AG04450 (cell line): ENCODE measurements around the gene VEZT. TPM values are rescaled to one million over a fixed set of nuclear protein-coding genes. Genes with fewer than 3 reads are reported as not detected.

Source experiments
- CTCF ChIA-PET: fragments of 300-600, 350-600 bp; formaldehyde crosslinking; extraction: SDS; loops from one replicate; lab custom pipeline; 2022; ENCODE audit warnings: antibody characterized with exemption, inconsistent platforms; lab: Charles Lee
- POLR2A ChIA-PET: fragments of 350-600 bp; formaldehyde crosslinking; extraction: SDS; loops from one replicate; lab custom pipeline; 2021; ENCODE audit warnings: antibody characterized with exemption, inconsistent platforms; lab: Yijun Ruan, JAX
- DNase-seq: peaks from one replicate; pipeline ENCODE4 v3.0.0-alpha.2; 2011; ENCODE audit warnings: low read depth, low spot score
- H3K27ac ChIP-seq: one replicate; pipeline ENCODE4 v1.5.1; 2012; ENCODE audit warnings: low read depth, low read length, control low read depth
- H3K27me3 ChIP-seq: one replicate; pipeline ENCODE4 v1.6.0; 2012; ENCODE audit warnings: low read length; ENCODE audit not compliant: control insufficient read depth, insufficient read depth
- H3K4me3 ChIP-seq: 2 replicates; pipeline ENCODE4 v1.5.1; 2011; ENCODE audit warnings: mild to moderate bottlenecking, low read depth, low read length, control low read depth
- H3K9me3 ChIP-seq: 2 replicates; pipeline ENCODE4 v1.5.1; 2012; ENCODE audit warnings: low read length; ENCODE audit not compliant: control insufficient read depth, insufficient read depth
- CTCF ChIP-seq: IDR thresholded peaks from 2 replicates; pipeline ENCODE4 v1.5.1; 2011; ENCODE audit warnings: low read depth, low read length, control low read depth, inconsistent platforms
- polyA plus RNA-seq: library from polyadenylated mRNA; depleted of rRNA; stranded (reverse); fragments of >200 nt; gene quantifications from 2 replicates; pipeline ENCODE4 v1.2.3, GENCODE V29; 2011

Gene VEZT
- polyA plus RNA-seq, 1 experiment, result 143 TPM

GRCh38 chr12:95258803-95259202 is 41.2 kb downstream of the VEZT start:
- CTCF ChIA-PET, result no interaction called here
- TF ChIP-seq CTCF, result no peak
- Histone ChIP-seq H3K4me3 (no peak overlapping the region), H3K27me3 (no peaks in the 10 kb centered on the region), H3K9me3 (no peaks in the 10 kb centered on the region), H3K27ac (no peak overlapping the region)
- POLR2A ChIA-PET, result interaction anchor here (0.9 kb wide), 1 partner anchor 18 kb away, joined by 3 read pairs; no protein-coding TSS in a partner anchor
- no peak for DNase-seq

GRCh38 chr12:95259368-95259767 is 41.8 kb downstream of the VEZT start:
- ChIA-PET POLR2A (no interaction called here), CTCF (no interaction called here)
- Histone ChIP-seq H3K27me3 (no peaks in the 10 kb centered on the region), H3K4me3 (no peak overlapping the region), H3K9me3 (no peaks in the 10 kb centered on the region), H3K27ac (no peak overlapping the region)
- no peak for DNase-seq
- no peak for TF ChIP-seq CTCF

- no peak overlapping the region for H3K27ac ChIP-seq
- DNase-seq, result no peak
- H3K4me3 ChIP-seq, result no peak overlapping the region
- ChIA-PET CTCF (no interaction called here), POLR2A (no interaction called here)
- no peaks in the 10 kb centered on the region for H3K9me3 ChIP-seq
- H3K27me3 ChIP-seq, result no peaks in the 10 kb centered on the region
- no peak for TF ChIP-seq CTCF
These were observed 43.5 kb downstream of the VEZT start for GRCh38 chr12:95261109-95261508.

- H3K4me3 ChIP-seq, result no peak overlapping the region
- no peak overlapping the region for H3K27ac ChIP-seq
- no peaks in the 10 kb centered on the region for H3K9me3 ChIP-seq
- DNase-seq, result no peak
- POLR2A ChIA-PET, result interaction anchor here (0.5 kb wide), 1 partner anchor 12 kb away, joined by 4 read pairs; no protein-coding TSS in a partner anchor
- CTCF ChIA-PET, result interaction anchor here (1.0 kb wide), 1 partner anchor 45 kb away, joined by 3 read pairs; the partner anchor contains the start of gene VEZT
- no peaks in the 10 kb centered on the region for H3K27me3 ChIP-seq
- TF ChIP-seq CTCF, result no peak
These were observed 45.2 kb downstream of the VEZT start for GRCh38 chr12:95262808-95263207.

GRCh38 chr12:95265765-95266164 is 48.2 kb downstream of the VEZT start:
- DNase-seq, result no peak
- CTCF ChIA-PET, result interaction anchor here (1.6 kb wide), 1 partner anchor 48 kb away, joined by 3 read pairs; the partner anchor contains the start of gene VEZT
- Histone ChIP-seq H3K27me3 (no peaks in the 10 kb centered on the region), H3K27ac (no peak overlapping the region), H3K9me3 (no peaks in the 10 kb centered on the region), H3K4me3 (no peak overlapping the region)
- POLR2A ChIA-PET, result no interaction called here
- no peak for TF ChIP-seq CTCF
